Activated CD8-positive, alpha-beta memory T cell treated with anti-CD3 and anti-CD28 coated beads for 4 hours (primary cell): ENCODE measurements around the gene CASKIN2.

ENCODE experiments used
- DNase-seq, 2 donors: peaks; one replicate each; pipeline ENCODE4 v3.0.0-alpha.2; 2020; ENCODE audit warnings: low read depth in 2 of 2

The CASKIN2 gene

DNA sequence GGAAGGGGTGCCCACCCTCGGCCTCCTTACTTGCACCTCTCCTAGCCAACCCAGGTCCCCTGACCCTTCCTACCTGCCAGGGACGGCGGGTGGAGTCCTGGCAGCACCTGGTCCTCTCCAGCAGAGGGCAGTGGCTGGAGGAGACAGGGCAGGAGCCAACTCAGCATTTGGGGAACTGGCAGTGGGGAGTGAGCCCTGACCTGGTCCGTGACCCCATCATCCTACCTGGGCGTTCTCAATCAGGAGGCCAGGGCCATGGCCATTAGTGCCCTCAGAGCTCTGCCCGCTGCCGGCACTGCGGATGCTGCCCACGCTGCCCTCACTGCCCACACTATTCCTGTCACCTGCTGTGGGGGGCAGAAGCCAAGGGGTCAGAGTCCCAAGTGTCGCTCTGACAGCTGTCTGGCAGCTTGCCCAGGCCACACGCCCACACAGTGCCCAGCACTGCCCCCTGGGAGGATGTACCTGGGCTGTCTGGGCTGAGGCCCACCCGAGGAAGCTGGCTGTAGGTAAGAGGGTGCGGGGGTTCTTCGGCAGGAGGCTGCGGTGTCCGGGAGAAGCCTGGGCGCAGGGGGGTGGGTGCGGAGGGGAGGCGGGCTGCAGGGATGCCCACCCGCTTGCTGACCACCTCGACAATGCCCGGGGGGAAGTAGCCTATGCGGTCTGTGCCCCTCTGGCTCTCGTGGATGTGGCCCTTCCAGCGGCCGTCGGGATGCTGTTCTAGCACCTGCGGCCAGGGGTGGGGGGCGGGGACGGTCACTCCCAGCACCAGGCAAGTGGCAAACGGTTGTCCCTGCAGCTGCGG lies 10.8 kb downstream of the CASKIN2 start:
- no peak for DNase-seq

DNA sequence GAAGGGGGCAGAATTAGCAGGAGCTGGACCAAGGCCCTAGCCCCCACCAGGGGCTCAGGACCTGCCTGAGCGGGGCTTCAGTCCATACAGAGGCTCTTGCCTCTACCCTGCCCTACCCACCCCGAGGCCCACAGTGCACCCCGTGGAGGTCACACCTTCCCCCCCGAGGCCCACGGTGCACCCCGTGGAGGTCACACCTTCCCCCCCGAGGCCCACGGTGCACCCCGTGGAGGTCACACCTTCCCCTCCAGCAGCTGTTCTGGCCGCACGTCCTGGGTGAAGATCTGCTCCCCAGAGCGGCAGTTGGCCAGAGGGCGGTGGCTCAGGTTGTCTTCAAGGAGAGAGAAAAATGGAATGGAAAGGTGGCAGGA lies 11.4 kb downstream of the CASKIN2 start:
- DNase-seq, result no peak

DNA sequence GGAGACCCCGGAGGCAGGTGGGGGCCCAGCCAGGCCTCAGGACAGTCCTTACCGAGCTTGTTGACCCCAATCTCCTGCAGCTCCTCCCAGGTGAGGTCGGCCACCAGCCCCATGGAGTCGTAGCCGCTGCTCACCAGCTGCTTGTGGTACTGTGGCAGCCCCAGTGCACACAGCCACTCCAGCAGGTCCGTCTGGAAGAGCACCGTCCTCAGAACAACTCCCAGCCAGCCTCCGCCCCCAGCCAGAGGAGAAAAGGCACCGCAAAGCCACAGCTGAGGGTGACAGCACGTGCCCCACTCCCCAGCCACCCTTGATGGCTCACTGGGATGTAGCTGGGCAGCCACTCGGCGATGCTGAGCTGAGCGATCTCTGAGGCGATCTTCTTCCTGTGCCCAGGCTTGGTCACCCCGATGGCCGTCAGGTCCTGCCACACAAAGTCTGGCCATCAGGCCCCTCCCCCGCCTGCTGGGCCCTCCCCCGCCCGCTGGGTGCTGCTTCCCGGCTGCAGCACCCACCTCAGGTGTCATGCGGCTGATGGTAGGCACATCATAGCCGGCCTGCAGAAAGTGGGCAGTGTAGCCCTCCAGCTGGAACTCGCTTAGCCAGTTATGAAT lies 11.9 kb downstream of the CASKIN2 start:
- no peak for DNase-seq

DNA sequence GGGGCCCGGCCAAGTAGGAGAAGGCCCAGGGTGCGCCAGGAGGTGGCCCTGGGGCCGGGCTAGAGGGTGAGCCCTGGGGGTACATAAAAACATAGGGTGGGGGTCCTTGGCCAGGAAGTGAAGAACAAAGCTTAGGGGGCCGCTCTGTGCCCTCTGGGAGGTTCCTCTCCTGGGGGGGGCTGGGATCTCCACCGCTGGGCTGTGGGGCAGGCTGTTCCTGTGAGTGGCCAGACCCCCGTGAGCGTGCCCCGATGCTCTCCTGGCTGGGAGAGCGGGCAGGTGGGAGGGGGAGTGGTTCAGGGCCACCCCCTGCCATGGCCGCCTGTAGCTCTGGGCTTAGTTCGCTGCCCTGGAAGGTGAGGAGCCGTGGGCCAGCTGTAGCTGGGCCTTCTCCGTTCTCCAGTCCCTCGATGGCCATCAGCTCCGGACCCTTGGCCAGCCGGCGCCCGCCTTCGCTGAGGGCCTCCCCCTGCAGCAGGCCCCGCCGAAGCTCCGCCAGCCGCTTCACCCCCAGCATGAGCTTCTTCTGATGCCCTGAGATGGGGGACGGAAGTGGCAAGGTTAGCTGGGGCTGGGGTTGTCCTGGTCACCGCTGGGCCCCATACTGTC lies 12.5 kb downstream of the CASKIN2 start:
- DNase-seq, result no peak

DNA sequence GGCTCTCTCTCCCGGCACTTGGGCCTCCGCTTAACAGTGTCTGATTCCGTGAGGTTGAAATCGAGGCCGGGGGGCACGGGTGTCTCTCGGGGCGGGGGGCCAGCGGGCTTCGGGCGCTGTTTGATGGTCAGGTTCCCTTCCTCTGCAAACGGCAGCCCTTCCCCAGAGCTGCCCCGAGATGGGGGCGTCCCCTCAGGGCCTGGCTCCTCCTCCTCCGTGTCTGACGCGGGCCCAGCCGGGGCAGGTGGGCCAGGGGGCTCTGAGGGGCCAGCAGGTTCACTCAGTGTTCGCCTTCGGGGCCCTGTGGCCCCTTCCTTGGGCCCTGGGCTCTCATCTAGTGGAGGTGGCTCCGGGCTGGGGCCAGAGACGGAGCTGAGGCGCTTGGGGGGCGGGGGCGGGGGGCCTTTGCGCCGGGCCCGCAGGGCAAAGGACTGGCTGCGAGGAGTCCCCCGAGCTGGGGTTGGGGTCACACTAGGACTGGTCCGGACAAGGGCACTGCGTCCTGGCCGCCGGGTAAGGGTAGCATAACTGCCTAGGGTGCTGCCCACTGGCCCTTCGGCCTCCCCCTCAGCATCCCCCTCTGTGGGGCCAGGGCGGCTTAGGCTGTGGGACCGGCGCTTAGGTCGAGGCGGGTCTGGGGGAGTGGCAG lies 13.1 kb downstream of the CASKIN2 start:
- DNase-seq, result no peak

DNA sequence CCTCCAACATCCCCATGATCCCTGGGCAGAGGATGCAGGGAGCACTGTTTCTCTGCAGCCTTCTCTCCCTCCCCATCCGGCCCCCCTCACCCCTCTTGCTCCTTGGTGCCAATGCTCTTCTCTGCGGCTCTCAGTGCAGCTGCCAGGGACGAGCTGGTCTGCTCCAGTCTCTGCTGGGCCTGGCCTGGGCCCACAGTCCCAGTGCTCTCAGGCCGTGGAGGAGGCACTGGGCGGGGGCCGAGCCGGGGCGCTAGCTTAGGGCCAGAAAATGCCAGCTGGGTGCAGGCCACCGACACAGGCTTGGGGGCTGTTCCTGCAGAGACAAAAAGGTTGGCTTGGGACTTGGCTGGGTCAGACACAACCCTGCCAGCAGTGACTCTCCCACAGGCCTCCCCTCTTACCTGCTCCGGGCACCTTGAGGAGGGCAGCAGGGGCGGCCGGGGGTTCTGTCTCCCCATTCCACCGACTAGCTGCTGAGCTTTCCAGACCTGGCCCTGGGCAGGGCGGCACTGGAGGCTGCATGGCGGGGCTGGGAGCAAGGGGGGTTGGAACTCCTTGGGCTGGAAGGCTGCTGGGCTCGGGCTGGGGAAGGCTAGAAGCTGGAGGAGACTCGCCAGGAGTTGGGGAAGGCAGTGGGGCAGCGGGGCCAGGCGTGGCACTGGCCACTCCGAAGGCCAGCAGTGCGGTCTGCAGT lies 13.8 kb downstream of the CASKIN2 start:
- no peak for DNase-seq

DNA sequence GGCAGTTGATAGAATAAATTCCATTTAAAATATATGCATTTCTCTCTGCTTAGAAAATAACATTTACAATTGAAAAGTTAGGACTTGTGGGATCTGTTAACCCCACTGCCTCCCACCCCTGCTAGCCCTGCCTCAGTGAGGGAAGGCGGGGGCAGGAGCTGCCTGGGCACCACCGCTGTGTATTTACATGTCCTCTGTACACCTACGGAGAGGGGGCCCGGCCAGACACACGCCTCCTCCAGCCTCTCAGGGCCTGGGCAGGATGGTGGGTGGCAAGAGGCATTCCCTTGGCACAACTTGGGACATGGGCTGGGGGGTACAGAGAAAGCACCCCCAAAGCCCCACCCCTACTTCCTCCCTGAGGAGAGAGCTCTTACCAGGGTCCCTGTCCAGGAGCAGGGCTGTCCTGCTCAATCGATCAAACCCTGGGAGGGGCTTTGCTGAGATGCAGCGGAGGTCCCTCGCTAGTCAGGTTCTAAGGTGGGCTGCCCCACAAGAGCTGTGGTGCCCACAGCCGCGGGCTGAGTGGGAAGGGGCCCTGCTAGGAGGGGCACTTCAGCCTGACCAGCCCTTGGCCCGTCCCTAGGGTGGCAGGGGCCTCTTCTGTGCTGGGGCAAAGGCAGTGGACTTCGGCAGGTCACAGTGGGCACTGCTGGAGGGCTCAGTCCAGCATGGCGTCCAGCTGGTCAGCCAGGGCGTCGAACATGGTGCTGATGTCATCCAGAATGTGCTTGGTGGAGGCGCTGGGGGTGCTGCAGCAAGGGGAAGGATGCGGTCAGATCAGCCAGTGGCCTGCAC lies 14.7 kb downstream of the CASKIN2 start:
- no peak for DNase-seq

DNA sequence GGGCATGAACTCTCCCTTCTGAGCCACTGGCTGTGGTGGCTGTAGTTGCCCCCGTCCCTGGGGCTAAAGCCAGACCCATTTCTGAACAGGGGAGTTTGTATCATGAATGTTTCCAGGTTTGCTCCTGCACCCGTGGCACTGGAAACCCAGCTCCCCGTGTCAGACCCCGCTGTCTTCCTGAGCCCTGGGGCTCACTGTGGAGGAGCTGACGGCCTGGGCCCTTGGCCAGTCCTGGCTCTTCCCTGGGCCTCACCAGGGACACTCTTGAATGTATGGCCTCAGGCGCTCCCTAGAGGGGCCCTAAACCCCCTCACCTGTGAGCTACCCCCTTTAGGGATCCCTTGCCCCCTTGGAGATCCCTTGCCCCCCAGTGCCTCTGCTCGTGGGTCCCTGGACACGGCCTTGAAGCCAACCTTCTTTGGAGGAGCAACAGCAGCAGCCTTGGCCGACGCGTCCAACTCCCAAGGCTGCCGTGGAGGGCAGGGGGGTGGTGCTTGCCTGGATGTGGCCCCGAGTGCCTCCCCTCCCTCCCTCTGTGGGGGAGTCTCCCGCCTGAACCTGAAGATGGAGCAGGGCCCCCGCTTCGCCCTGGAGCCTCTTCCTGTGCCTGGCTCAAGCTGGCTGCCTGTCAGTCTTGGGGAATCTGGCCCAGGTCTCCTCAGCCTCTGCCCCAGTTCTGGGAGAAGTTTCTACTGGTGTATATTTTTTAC lies 15.9 kb downstream of the CASKIN2 start:
- no peak for DNase-seq

DNA sequence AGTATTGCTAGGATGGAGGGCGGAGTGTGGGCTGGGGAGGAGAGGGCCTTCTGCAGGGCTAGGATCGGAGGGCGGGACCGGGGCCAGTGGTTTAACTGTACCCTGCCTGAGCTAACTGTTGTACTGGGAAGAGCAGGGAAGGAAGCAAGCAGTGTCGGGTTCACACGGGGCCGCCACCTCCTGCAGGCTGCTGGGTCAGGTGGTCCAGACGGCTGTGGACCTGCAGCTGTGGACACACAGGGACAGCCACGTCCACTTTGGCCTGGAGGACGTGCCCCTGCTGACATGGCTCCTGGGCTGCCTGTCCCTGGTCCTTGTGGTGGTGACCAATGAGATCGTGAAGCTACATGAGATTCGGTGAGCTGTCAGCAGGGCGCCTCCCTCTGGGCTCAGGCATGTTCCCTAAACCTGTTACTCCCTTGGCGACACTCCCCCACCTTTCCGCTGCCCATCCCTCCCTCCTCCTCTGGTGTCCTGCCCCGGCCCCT lies 16.6 kb downstream of the CASKIN2 start:
- no peak for DNase-seq

DNA sequence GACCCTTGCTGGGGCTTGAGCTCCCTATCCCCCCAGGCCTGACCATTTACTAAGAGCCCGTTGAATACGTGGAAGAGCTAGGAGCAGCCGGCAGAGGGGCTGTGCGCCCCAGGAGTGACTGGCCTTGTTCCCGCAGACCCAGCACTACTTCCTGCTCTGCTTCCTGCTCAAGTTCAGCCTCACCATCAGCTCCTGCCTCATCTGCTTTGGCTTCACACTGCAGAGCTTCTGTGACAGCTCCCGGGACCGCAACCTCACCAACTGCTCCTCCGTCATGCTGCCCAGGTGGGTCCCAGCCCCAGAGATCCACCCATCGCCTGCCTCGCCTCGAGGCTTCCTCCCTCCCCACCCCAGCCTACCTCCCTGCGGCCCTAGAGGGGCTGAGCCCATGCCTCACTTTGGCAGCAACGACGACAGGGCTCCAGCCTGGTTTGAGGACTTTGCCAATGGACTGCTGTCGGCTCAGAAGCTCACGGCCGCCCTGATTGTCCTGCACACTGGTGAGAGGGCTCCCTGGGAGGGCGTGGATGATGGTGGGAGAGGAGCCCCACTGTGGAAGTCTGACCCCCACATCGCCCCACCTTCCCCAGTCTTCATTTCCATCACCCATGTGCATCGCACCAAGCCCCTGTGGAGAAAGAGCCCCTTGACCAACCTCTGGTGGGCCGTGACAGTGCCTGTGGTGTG lies 17.2 kb downstream of the CASKIN2 start:
- DNase-seq, result no peak

DNA sequence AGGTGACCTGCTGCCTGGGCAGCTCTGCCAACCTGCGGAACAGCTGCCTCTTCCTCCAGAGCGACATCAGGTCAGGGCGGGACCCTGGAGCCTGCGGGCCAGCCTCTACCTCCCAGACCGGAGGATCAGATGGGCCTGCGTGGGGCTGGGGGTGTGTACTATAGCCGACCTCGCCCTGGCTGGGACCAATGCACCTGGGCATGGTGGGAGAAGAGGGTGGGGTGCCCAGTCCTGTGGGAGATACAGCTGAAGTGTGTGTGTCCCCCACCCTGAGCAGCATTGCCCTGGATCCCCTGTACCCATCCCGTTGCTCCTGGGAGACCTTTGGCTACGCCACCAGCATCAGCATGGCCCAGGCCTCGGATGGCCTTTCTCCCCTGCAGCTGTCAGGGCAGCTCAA lies 19.3 kb downstream of the CASKIN2 start:
- no peak for DNase-seq

DNA sequence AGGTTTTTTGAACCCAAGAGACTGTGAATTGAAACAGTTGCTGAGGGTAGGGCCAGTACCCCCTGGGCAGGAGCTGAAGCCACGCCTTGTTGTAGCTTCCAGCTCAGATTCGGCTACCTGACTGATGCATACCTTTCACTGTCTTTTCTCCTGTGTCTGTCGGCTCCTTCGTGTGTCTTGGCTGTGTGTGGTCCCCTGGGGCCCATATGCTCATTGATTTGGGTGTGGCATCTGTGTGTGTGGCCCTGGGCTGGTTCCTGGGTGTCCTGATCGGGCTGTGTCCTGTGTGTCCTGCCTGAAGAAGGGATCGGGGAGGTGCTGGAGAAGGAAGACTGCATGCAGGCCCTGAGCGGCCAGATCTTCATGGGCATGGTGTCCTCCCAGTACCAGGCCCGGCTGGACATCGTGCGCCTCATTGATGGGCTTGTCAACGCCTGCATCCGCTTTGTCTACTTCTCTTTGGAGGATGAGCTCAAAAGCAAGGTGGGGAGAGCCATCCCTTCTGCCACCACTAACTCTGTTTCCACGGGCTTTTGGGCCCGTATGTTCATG lies 20.9 kb downstream of the CASKIN2 start:
- DNase-seq, result no peak

DNA sequence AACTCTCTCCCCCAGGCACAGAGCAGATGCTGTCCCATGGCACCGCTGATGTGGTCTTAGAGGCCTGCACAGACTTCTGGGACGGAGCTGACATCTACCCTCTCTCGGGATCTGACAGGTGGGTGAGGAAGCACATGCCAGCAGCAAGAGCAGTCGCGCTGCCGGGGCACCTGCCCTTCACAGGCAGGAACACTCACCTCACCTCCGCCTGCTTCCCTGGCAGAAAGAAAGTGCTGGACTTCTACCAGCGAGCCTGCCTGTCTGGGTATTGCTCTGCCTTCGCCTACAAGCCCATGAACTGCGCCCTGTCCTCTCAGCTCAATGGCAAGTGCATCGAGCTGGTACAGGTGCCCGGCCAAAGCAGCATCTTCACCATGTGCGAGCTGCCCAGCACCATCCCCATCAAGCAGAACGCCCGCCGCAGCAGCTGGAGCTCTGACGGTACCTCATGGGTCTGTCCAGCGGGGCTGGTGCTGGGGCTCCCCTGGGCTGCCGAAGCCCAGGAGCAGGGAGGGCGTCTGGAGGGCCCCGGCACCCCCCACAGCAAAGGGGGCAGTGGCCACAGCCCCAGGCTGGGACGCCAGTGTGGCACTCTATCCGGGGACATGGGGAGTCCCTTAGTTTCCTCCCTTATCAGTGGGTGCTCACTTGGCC lies 21.7 kb downstream of the CASKIN2 start:
- no peak for DNase-seq

DNA sequence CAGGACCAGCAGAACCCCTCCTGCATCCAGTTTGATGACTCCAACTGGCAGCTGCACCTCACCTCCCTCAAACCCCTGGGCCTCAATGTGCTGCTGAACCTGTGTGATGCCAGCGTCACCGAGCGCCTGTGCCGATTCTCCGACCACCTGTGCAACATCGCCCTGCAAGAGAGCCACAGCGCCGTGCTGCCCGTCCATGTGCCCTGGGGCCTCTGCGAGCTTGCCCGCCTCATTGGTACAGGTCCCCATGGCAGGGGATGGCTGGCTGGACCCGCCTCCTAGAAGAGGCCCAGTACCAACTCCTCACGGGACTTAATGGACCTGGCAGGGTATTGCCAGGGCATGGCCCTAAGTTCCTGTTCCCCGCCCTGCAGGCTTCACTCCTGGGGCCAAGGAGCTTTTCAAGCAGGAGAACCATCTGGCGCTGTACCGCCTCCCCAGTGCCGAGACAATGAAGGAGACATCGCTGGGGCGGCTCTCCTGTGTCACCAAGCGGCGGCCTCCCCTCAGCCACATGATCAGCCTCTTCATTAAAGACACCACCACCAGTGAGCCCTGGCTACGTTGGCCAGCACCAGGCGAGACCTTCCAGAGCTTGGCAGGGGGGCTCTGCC lies 22.7 kb downstream of the CASKIN2 start:
- DNase-seq, result no peak

DNA sequence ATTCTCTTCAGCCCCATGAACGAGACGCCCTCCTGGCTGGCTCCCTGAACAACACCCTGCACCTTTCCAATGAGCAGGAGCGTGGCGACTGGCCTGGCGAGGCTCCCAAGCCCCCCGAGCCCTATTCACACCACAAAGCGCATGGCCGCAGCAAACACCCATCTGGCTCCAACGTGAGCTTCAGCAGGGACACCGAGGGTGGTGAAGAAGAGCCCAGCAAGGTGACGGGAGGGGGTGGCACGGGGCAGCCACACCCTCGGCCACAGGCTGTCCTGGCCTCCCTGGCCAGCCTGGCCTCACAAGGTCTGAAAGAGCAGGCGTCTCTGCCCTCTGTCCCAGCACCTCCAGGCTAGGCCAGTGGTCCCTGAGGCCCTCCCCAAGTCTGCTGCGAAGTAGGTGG lies 23.7 kb downstream of the CASKIN2 start:
- DNase-seq, result no peak

DNA sequence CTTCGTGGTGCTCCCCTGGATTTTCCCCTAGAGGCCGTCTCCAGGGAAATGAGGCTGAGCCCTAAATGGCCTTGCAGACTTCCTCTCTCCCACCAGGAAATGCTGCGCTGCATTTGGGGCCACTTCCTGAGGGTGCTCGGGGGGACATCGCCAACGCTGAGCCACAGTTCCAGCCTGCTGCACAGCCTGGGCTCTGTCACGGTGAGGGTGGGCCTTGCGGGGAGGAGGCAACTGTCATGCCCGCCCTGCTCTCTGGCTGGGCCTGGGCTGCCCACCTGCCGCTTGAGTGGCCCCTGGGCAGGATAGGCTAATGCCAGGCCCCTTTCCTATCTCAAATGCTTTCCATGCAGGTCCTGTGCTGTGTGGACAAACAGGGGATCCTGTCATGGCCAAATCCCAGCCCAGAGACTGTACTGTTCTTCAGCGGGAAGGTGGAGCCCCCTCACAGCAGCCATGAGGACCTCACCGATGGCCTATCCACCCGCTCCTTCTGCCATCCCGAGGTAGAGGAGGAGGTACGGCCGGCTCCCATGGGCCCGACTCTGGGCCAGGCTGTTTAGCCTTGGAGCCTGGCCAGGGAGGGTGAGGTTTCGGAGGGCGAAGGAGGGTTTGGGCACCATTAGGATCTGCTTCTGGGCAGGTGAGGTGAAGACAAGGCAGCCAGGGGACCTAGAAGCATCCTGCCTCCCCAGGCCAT lies 24.2 kb downstream of the CASKIN2 start:
- no peak for DNase-seq

DNA sequence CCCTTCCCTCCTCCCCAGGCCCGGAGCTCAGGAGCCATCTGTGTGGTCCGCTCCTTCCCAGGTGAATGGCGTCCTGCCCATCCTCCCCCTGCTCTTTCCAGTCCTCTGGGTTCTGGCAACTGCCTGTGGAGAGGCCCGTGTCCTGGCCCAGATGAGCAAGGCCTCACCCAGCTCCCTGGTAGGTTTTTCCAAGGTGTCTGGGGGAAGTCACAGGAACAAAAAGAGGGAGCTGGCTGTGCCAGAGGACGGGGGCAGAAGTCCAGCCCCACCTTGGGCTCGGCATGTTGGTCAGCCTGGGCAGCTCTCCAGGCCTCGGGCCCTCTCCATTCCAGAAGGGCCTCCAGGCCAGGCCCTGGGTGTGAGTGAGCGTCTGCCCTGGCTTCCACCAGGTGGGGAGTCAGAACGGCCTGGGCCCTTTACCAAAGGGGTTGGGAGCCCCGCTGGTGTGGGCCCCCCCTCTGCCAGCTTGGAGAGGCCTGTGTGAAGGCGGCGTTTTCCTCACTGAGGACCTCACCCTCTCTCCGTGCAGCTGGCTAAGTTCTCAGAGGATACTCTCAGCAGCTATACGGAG lies 25.1 kb downstream of the CASKIN2 start:
- no peak for DNase-seq

DNA sequence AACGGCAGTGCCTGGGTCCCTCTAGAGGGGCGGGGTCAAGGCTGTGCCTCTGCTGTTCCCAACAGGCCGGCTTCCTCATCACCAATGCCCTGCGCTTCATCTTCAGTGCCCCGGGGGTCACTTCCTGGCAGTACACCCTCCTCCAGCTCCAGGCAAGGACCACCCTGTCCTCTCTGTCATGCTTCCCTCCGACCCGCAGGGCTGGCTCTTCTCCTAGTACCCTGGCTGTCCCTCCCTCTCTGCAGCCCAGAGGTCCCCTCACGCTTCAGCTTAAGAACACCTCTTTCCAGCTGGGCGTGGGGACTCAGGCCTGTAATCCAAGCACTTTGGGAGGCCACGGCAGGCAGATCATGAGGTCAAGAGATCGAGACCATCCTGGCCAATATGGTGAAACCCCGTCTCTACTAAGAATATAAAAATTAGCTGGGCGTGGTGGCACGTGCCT lies 25.8 kb downstream of the CASKIN2 start:
- no peak for DNase-seq
